Fibroblast of villous mesenchyme (primary cell): ENCODE data around the gene DHRS3. TPM values are rescaled to one million over a fixed set of nuclear protein-coding genes. Genes with fewer than 3 reads are reported as not detected.

ENCODE experiments used
- DNase-seq: peaks from one replicate; pipeline ENCODE4 v3.0.0-alpha.2; 2010; ENCODE audit warnings: low read depth
- H3K4me3 ChIP-seq: 2 replicates; pipeline ENCODE4 v1.5.1; 2011; ENCODE audit warnings: low read depth, mild to moderate bottlenecking, low read length
- CTCF ChIP-seq: IDR thresholded peaks from 2 replicates; pipeline ENCODE4 v1.5.1; 2012; ENCODE audit warnings: low read depth, mild to moderate bottlenecking, low read length; ENCODE audit not compliant: insufficient read depth
- total RNA-seq: library from RNA; depleted of rRNA; stranded (reverse); fragments of >200 nt; gene quantifications from 2 replicates; pipeline ENCODE4 v1.2.3, GENCODE V29; 2012

Gene DHRS3
- total RNA-seq, 1 donor: 137 TPM

DNA sequence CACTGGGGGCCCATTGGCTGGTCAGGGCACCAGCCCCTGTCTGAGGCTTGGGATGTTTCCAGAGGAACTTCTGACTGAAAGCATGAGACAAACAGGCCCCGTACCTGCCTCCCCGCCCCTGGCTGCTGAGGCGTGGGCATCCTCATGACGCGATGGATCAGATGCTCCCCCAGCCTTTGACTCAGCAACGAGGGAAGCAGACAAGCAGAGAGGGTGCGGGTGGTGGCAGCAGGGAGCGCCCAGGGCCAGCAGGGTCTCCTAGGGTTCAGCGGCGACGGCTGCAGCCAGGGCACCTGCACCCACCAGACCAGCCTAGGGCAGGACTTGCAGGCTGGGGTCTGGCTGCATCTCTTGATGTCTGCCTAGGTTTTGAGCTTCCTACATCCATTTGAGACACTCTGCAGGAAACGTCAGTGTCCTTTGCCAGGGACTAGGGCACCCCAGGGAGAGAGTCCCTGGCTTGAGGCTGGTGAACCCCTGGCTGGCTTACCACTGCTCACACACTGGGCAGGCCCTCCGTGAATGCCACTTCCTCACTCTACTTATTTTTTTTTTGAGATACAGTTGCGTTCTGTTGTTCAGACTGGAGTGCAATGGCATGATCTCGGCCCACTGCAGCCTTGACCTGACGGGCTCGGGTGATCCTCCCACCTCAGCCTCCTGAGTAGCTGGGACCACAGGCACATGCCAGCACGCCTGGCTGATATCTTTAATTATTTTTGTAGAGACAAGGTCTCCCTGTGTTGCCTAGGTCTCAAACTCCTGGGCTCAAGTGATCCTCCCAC is 63.3 kb downstream of the DHRS3 start:
- no peak for TF ChIP-seq CTCF
- no peak for DNase-seq
- no peak overlapping the region for H3K4me3 ChIP-seq

- DNase-seq: no peak
- no peak overlapping the region for H3K4me3 ChIP-seq
- no peak for TF ChIP-seq CTCF
Observed at GRCh38 chr1:12553963-12554362, 64.0 kb downstream of the DHRS3 start.

GRCh38 chr1:12552951-12553921 is 64.8 kb downstream of the DHRS3 start:
- no peak for DNase-seq
- no peak for TF ChIP-seq CTCF
- no peak overlapping the region for H3K4me3 ChIP-seq

DNA sequence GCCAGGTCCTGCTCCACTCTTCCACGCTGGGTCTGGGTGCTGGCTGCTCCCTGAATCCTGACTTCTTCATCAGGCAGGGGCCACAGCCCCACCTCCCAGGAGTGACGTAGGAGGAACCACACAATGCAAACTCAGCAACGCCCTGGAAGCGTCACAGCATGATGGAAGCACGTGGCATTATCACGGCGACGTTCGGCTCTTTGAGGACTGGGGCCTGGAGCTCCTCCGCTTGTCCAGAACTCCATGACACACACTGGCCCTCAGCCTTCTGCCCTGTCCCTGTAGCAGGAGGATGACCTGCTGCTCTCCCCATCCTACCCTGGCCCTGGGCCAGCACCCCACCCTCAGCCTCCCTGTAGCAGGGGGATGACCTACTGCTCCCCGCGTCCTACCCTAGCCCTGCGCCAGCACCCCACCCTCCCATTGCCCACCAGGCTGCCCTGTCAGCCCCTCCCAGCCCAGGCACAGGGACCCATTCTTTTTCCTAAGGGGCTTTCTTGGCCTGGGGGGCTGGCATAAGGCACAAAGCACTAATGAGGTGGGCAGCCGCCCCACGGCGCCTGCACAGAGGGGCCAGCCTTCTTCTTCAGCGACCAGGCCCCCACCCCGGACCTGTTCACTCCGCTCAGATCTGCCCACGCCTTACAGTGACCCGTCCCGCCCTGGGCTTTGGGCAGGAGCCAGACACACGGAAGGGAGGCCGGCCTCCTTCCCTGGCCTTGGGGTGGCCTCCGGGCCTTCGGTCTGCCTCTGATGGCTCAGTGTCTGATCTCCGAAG is 65.7 kb downstream of the DHRS3 start:
- H3K4me3 ChIP-seq: no peak overlapping the region
- DNase-seq: no peak
- TF ChIP-seq CTCF: no peak

GRCh38 chr1:12551584-12551983 is 66.4 kb downstream of the DHRS3 start:
- no peak overlapping the region for H3K4me3 ChIP-seq
- no peak for TF ChIP-seq CTCF
- DNase-seq: no peak
